ENCODE measurements around the gene GRPEL2.

GRCh38 chr5:149389552-149390495 is 44.5 kb downstream of the GRPEL2 start:
- no peak for TF ChIP-seq CTCF (IDR thresholded peaks at IDR 0.05; ENCODE audit: poor library complexity)
- TF ChIP-seq EZH2 (IDR thresholded peaks at IDR 0.05; ENCODE audit: borderline replicate concordance) = no peak

All from hepatocyte (in vitro differentiated cells).